Memory B cell (primary cell): ENCODE results near the gene HNF4A.

Experiments
- ATAC-seq: fragments of 150-1000 bp; cut with Tn5 transposase; 2 replicates; pipeline ENCODE4 v1.10.0; 2021; ENCODE audit warnings: low read depth, mild to moderate bottlenecking, moderate library complexity
- DNase-seq, 2 donors: peaks; one replicate each; pipeline ENCODE4 v3.0.0; 2022; ENCODE audit warnings: low spot score in 2 of 2
- H3K27ac Mint-ChIP-seq: one replicate; pipeline ENCODE4 v1.8.0; 2022; ENCODE audit warnings: mild to moderate bottlenecking, moderate library complexity, mixed read lengths
- H3K27me3 Mint-ChIP-seq: one replicate; pipeline ENCODE4 v1.8.0; 2022; ENCODE audit warnings: mixed read lengths
- H3K36me3 Mint-ChIP-seq: one replicate; pipeline ENCODE4 v1.8.0; 2022; ENCODE audit warnings: mild to moderate bottlenecking, mixed read lengths
- H3K4me1 Mint-ChIP-seq: one replicate; pipeline ENCODE4 v1.8.0; 2022; ENCODE audit warnings: mixed read lengths
- H3K4me3 Mint-ChIP-seq: one replicate; pipeline ENCODE4 v1.8.0; 2022; ENCODE audit warnings: mild to moderate bottlenecking, moderate library complexity, mixed read lengths
- H3K9me3 Mint-ChIP-seq: one replicate; pipeline ENCODE4 v1.8.0; 2022; ENCODE audit warnings: mixed read lengths

HNF4A gene

DNA sequence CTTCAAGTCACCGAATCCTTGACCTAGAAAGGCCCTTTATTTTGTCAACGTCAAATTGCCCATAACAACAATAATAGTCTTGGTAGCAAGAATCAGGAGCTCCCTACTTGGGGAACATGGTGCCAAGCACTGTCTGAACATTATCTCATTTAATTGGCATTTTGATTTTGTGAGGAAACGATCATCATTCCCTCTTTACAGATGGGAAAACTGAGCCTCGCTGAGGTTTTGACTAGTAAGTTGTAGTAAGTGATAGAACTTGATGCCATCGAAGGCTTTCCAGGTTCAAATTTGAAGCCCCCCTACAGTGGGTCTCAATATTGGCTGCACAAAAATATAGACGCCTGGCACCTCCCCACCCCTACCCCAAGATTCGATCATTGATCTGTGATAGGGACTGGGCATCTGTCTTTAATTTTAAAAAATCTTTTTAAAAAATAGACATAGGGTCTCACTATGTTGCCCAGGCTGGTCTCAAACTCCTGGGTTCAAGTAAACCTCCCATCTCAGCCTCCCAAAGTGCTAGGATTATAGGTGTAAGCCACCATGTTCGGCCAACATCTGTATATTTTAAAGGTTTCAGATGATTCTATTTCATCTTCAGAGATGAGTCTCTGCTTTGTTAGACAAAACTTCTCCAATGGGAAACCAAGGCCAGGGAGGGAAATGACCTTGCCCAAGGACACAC is 36.7 kb downstream of the HNF4A start:
- H3K9me3 Mint-ChIP-seq = no peaks in the 10 kb centered on the region
- no peak overlapping the region for H3K27ac Mint-ChIP-seq
- ATAC-seq (no peak), DNase-seq (no peak)
- H3K4me3 Mint-ChIP-seq = no peak overlapping the region
- peaks cover 18% of the 10 kb centered on the region for H3K27me3 Mint-ChIP-seq
- H3K4me1 Mint-ChIP-seq = peaks cover 3% of the 10 kb centered on the region
- no peaks in the 10 kb centered on the region for H3K36me3 Mint-ChIP-seq

DNA sequence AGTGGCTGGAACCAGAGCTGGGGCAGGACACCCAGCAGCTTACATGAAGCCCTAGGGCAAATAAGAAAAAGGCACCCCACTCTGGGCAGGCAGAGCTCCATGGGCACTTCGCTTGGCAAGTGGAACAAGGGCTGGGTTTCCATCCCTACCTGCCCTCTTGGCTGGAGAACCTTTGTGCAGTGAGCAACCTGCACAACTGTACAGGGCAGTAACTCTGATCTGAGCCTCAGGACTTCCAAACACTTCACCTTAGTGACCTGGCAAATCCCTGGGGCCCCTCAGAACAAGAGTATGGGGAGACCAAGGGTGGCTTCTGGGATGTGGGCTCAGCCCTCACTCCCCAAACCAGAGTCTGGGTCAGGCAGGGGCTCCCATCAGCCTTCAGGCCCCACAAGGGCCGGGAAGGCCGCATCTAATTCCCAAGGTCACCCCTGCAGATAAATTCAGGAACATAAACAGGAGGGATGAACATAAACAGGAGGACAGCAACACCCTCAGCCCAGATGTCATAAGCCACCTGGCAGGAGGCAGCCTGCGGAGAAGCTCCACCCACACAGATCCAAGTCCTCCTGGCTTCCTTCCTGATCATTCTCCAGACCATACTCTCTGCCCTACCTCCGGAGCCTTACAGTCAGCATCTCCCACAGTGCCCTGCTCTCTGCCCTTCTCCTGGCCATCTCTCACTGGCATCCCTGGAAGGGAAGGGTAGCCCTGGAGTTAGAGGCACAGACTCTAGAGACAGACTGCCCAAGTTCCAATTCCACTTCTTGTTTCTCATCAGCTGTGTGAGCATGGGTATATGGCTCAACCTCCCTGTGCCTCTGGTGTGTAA is 37.5 kb downstream of the HNF4A start:
- no peak for ATAC-seq
- Mint-ChIP-seq H3K4me3 (no peak overlapping the region), H3K36me3 (no peaks in the 10 kb centered on the region)

DNA sequence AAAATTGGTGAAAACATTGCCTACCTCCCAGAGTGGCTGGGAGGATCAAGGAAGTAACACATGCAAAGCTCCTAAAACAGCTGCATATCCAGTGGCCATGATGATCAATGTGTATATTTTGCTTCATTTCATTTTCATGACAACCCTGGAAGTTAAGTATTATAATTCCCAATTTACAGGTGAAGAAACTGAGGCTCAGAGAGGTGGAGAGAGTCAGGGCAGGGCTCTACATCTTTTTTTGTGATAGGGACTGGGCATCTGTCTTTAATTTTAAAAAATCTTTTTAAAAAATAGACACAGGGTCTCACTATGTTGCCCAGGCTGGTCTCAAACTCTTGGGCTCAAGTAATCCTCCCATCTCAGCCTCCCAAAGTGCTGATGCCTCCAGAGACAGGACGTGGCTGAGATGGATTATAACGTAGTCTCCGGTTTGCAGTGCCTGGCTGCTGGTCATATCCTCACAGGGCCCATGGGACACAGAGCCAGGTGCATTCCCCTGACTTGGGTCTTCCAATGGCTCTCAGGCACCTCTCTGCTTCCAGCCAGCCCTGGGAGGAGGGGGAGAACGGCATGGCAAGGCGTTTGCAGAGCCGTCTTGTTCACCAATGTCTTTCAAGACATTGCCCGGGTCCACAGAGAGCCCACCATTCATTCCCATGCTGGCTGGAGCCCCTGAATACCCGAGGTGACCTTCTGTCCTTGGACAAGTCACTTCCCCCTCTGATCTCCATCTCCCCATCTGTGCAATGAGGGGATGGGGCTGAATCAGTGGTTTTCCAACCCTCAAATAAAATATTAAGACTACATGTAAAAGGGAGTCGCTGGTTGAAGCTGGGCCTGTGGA is 38.3 kb downstream of the HNF4A start:
- Mint-ChIP-seq H3K27ac (no peak overlapping the region), H3K36me3 (no peaks in the 10 kb centered on the region), H3K4me3 (no peak overlapping the region), H3K27me3 (peaks cover 16% of the 10 kb centered on the region), H3K9me3 (no peaks in the 10 kb centered on the region), H3K4me1 (no peaks in the 10 kb centered on the region)
- ATAC-seq (no peak), DNase-seq (no peak)

More for the DNA sequence above, 37.5 kb downstream of the HNF4A start:
- Mint-ChIP-seq H3K9me3 (no peaks in the 10 kb centered on the region), H3K4me1 (peaks cover 3% of the 10 kb centered on the region), H3K27ac (no peak overlapping the region), H3K27me3 (peaks cover 14% of the 10 kb centered on the region)
- no peak for DNase-seq

DNA sequence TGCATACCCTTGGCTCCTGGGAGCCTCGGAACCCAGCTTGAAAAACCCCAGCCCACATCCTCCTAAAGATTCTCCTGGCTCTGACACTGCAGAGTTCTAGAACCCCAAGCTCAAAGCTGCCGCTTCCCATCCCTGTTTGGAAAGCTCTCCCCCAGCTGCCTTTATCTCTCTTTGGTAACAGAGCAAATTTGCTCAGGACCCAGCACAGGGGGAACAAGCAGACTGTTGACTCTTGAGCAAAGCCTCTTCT is 38.9 kb downstream of the HNF4A start:
- H3K27me3 Mint-ChIP-seq = peaks cover 18% of the 10 kb centered on the region
- no peaks in the 10 kb centered on the region for H3K4me1 Mint-ChIP-seq
- no peaks in the 10 kb centered on the region for H3K36me3 Mint-ChIP-seq
- ATAC-seq = no peak
- DNase-seq = no peak
- H3K4me3 Mint-ChIP-seq = no peak overlapping the region
- no peak overlapping the region for H3K27ac Mint-ChIP-seq
- no peaks in the 10 kb centered on the region for H3K9me3 Mint-ChIP-seq

DNA sequence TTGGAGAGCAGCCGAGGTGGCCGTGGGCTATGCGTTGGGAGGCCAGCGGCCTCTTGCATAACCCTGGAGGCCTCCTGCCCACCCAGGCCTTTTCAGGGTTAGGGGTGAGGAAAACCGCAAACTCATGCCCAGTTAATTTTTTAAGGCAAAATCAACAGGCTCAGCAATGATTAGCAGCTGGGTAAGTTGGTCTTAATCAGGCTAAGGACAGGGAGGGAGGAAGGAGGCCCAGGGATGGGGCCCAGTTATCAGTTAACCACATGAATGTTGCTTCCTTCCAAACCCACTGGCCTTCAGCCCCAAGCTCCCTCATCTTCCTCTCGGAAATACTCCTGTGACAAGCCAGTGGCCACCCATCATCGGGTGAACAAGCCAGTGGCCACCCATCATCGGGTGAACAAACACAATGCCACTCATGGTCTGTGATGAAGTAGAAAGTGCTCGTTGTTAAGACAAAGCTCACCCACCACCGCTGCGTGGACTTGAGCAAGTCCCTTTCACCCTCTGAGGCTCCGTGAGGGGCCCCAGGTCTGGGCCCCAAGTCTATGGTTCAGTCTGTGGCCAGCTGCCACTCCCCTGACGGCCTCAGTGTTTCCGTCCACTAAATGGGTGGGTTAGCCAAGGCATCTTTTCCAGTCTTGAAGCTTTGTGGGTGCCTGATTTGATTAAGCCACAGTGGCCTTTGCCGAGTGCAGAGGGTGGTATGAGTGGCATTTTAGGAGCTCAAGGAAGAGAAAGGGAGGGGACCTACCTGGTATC is 39.4 kb downstream of the HNF4A start:
- DNase-seq (no peak), ATAC-seq (no peak)
- peaks cover 20% of the 10 kb centered on the region for H3K27me3 Mint-ChIP-seq
- H3K9me3 Mint-ChIP-seq = no peaks in the 10 kb centered on the region
- no peaks in the 10 kb centered on the region for H3K36me3 Mint-ChIP-seq
- no peak overlapping the region for H3K27ac Mint-ChIP-seq
- no peak overlapping the region for H3K4me3 Mint-ChIP-seq
- H3K4me1 Mint-ChIP-seq = no peaks in the 10 kb centered on the region

DNA sequence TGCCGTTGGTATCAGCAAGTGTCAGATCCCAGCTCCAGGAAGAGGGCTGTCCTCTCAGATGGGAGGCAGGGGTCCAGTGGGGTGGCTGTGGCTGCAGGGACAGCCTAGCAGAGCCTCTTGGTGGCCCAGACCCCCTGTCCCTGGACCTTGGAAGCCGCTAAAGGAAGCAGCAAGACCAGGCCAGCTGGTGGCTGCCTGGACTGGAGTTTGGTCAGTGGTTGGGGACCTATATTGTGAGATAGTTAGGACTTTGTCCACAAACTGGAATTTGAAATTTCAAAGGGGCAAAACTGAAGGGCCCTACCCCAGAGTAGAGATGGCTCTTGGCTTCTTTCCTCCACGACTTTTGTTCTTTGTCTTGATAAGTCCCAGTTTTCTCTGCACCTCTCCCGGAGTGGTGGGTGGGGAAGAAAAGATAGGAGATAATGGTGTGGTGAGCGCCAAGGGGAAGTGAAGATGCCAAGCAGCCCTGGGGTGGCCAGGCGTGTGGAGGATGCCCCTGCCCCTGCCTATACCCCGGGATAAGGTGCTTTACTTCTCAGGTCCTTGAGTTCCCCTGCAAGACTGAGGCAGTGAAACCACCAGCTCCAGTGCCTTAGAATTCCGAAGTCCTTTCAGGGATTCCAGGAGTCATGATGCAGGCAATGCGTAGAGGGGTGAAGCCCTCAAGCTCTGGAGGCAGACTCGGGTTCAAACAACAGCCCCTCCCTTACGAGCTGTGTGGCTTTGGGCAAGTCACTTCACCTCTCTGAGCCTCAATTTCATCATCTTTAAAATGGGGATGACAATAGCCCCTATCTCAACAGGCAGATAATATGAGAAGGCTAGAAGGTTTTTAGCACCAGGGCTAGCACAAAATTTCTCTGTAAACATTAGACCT is 40.2 kb downstream of the HNF4A start:
- Mint-ChIP-seq H3K36me3 (no peaks in the 10 kb centered on the region), H3K9me3 (no peaks in the 10 kb centered on the region), H3K4me1 (no peaks in the 10 kb centered on the region), H3K27me3 (peaks cover 23% of the 10 kb centered on the region), H3K27ac (no peak overlapping the region), H3K4me3 (no peak overlapping the region)
- ATAC-seq = no peak
- no peak for DNase-seq

DNA sequence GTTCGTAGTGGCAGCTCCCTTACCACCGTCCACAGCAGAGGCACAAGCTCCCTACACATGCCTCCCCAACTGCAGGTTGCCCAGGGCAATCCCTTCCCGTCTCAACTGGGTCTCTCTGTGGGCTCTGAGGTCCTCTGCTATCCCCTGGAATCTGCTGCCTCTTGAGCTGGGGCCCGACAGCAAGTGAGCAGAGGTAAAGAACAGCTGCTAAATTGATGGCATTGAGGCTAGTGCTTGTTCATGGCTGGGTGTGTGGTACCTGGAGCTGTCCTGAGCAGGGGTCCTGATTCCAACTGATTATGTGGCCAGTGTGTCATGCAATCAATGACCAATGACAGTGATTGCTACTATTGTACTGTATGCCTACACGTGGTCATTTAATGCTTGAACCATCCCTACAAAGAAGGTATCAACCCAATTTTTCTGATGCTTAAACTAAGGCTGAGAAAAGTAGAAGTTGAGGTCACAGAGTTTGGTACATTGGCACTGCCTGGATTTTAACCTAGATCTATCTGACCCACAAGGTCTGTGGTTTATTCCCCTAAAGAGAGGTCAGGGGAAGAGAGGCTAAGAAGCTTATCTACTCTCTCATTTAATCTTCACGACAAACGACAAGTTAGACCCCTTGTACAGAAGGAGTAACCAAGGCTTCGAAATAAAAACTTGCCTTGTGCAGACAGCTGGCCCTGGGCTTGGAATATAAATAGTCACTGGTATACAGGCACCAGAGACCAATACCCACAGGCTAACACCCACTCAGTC is 41.1 kb downstream of the HNF4A start:
- ATAC-seq (no peak), DNase-seq (no peak)
- Mint-ChIP-seq H3K36me3 (no peaks in the 10 kb centered on the region), H3K27me3 (peaks cover 23% of the 10 kb centered on the region), H3K9me3 (no peaks in the 10 kb centered on the region), H3K4me1 (no peaks in the 10 kb centered on the region), H3K27ac (no peak overlapping the region), H3K4me3 (no peak overlapping the region)

DNA sequence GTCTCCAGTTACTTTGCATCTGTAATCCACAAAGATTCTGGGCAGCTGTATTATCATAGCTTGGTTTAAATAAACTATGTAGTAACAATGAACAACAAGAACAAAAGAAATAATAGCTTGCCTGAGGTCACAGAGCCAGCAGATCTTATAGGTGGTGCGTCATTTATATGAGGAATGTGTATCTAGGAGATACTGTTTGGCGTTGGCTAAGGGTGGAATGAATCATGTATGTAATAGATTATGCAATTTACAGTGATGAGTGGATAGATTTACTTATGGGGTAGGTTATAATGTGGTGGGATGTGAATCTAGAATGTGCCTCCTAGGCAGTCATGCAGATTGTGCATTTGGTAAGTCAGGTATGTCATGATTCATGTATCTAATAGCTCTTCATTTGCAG is 42.8 kb downstream of the HNF4A start:
- no peaks in the 10 kb centered on the region for H3K4me1 Mint-ChIP-seq
- no peaks in the 10 kb centered on the region for H3K9me3 Mint-ChIP-seq
- H3K4me3 Mint-ChIP-seq = no peak overlapping the region
- H3K27ac Mint-ChIP-seq = no peak overlapping the region
- DNase-seq (no peak), ATAC-seq (no peak)
- H3K27me3 Mint-ChIP-seq = peaks cover 24% of the 10 kb centered on the region
- no peaks in the 10 kb centered on the region for H3K36me3 Mint-ChIP-seq

DNA sequence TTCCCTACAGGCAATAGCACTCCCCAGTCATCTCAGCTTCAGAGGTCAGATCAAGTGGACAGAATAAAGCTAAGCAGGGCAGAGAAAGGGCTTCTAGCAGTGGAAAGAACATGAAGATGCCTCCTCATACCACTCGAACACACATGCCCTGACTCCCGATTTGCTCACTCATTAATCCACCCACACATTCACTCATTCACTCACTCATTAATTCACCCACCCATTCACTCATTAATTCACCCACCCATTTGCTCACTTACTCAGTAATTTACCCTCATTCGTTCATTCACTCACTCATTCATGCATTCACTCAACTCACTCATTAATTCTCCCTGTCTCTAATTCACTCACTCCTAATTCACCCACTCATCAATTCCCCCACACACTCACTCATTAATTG is 43.9 kb downstream of the HNF4A start:
- no peak overlapping the region for H3K4me3 Mint-ChIP-seq
- no peak for DNase-seq
- no peak for ATAC-seq
- H3K27ac Mint-ChIP-seq = no peak overlapping the region
- H3K36me3 Mint-ChIP-seq = no peaks in the 10 kb centered on the region
- H3K27me3 Mint-ChIP-seq = peaks cover 21% of the 10 kb centered on the region
- no peaks in the 10 kb centered on the region for H3K9me3 Mint-ChIP-seq
- H3K4me1 Mint-ChIP-seq = peaks cover 1% of the 10 kb centered on the region

DNA sequence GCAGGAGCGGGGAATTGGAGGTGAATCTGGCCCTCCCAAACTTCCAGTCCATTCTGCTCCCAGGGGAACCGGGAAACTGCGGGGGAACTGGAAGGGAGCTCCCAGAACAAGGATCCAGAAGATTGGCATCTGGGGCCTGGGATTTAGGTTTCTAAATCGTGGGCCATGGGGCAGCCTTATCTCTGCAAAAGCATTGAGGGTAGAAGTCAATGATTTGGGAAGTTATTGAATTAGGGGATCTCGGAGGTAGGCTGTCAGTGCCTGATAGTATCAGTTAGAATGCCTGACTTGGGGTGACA is 45.1 kb downstream of the HNF4A start:
- Mint-ChIP-seq H3K4me1 (peaks cover 3% of the 10 kb centered on the region), H3K4me3 (no peak overlapping the region), H3K27me3 (peaks cover 20% of the 10 kb centered on the region), H3K27ac (no peak overlapping the region), H3K9me3 (no peaks in the 10 kb centered on the region), H3K36me3 (no peaks in the 10 kb centered on the region)
- DNase-seq (no peak), ATAC-seq (no peak)

DNA sequence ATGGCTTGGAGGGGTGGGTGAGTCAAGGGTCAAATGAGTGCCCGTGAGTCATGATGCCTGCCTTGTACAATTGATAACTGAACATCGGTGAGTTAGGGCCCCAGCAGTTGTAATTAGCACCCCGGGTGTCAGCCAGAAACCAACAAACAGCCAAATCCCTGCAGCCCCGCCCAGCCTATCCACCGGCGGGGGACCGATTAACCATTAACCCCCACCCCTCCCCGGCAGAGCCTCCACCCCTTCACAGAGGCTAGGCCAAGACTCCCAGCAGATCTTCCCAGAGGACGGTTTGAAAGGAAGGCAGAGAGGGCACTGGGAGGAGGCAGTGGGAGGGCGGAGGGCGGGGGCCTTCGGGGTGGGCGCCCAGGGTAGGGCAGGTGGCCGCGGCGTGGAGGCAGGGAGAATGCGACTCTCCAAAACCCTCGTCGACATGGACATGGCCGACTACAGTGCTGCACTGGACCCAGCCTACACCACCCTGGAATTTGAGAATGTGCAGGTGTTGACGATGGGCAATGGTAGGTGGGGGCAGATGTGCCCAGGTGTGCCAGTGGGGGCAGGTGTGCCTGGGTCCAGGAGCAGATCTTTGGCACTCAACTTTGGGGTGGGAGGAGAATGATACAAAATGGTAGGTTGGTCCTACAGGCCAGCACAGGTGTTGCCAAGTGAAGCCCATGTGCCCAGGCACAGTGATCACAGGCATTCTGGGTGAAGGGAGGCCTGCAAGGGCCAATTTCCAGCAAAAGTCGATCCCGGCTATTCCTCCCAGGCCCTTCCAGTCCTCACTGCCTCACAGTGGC is 45.7 kb downstream of the HNF4A start:
- Mint-ChIP-seq H3K36me3 (no peaks in the 10 kb centered on the region), H3K4me1 (peaks cover 3% of the 10 kb centered on the region), H3K9me3 (no peaks in the 10 kb centered on the region), H3K27ac (no peak overlapping the region), H3K27me3 (peaks cover 20% of the 10 kb centered on the region), H3K4me3 (no peak overlapping the region)
- no peak for ATAC-seq
- no peak for DNase-seq

DNA sequence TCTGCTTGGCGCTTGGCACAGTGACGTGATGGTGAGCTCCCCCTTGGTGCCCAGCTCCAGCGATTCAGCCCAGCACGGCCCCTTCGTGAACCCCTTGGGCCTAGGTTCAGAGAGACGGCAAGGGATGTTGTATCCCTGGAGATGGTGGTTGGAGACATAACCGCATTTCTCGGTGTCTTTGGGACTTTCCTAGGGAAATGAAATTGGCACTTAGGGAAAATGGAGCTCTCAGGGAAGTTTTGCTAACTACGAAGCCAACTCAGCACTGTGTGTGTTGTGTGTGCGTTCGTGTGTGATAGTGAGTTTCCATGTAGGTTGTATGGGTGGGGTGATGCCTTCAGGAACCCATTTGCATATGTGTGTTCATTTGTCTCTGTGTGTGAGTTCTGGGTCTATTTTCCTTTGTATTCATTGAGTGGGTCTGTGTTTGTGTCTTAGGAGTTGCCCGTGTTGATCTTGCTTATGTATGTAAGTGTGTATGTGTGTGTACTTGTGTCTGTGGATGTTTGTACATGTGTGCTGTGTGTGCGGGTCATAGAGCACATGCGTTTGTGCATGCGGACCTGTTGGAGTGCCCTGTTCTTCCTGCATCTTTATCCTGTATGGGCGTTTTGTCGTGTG is 46.4 kb downstream of the HNF4A start:
- peaks cover 17% of the 10 kb centered on the region for H3K27me3 Mint-ChIP-seq
- no peak overlapping the region for H3K27ac Mint-ChIP-seq
- H3K4me1 Mint-ChIP-seq = peaks cover 3% of the 10 kb centered on the region
- H3K9me3 Mint-ChIP-seq = no peaks in the 10 kb centered on the region
- H3K36me3 Mint-ChIP-seq = no peaks in the 10 kb centered on the region
- ATAC-seq (no peak), DNase-seq (no peak)
- no peak overlapping the region for H3K4me3 Mint-ChIP-seq
